ENCODE measurements around the gene MLLT10. TPM values are rescaled to one million over a fixed set of nuclear protein-coding genes. Genes with fewer than 3 reads are reported as not detected.

The MLLT10 gene
- total RNA-seq, 1 experiment from 2014 or later, result 45.2 TPM

DNA sequence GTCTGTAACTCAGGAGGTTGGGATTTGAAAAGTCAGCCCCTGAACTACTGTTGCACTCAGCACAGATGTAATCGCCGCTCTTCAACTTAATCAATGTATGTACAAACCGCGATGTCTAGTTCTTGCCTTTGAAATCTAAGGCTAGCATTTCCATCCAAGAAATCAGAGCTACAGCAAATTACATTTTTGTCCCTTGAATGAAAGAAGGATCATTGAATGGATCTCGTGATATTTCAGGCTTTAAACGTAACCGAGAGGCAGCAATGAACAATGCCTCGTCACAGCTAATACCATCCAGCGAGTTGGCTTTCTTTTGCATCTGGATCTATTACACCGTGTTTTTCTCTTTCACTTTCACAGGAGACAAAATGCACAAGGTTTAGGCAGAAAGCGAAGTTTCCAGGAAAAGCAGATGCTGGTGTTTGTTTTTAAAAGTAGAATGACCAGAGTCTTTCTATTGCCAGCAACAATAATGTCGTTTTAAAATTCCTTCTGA, 14.0 kb upstream of the MLLT10 start:
- no peak overlapping the region for H3K27ac ChIP-seq (ENCODE audit: low read depth, low read length)
- no peaks in the 10 kb centered on the region for H3K36me3 ChIP-seq (ENCODE audit: control insufficient read depth in 1 of 2, insufficient read depth in 2 of 2, low read length in 2 of 2)
- intact Hi-C loops (cut with micrococcal nuclease), result loop anchor here (5.0 kb wide), 1 partner anchor 243 kb away; no protein-coding TSS in a partner anchor
- peak overlapping the region; percentile 42 to 63 for H3K4me3 ChIP-seq (replicated peaks in 1 of 2; ENCODE audit: low read depth in 1 of 2, low read length in 2 of 2)
- ChIA-PET CTCF (no interaction called here), POLR2A (interaction anchor here (0.6 to 0.8 kb wide), 2 partner anchors 23 to 103 kb away, joined by 3 to 4 read pairs; no protein-coding TSS in a partner anchor), RAD21 (ENCODE audit: low non-redundant PET in 1 of 2, low total read pairs in 2 of 2, uncharacterized antibody in 2 of 2, unreplicated experiment in 2 of 2) (no interaction called here)
- no peaks in the 10 kb centered on the region for H3K79me2 ChIP-seq (ENCODE audit: insufficient read depth, low read length)
- H3K9ac ChIP-seq (ENCODE audit: low read length), result peak overlapping the region; percentile 48
- H3K4me1 ChIP-seq (ENCODE audit: control insufficient read depth in 1 of 2, insufficient read depth in 2 of 2, low read length in 2 of 2), result peaks cover 16 to 41% of the 10 kb centered on the region in 2 experiments
- H2AFZ ChIP-seq (ENCODE audit: low read depth, low read length, poor library complexity, severe bottlenecking), result peak overlapping the region; percentile 65
- TF ChIP-seq YY1 (IDR thresholded peaks at IDR 0.05; ENCODE audit: extremely low read depth, insufficient replicate concordance, low read depth, low read length) (no peak), TCF7L2 (IDR thresholded peaks at IDR 0.05; ENCODE audit: borderline replicate concordance, extremely low read depth, insufficient read depth, insufficient read length) (no peak), ZFX (IDR thresholded peaks at IDR 0.05) (no peak), ZNF274 (IDR thresholded peaks at IDR 0.05; ENCODE audit: low read depth, low read length) (no peak), ELF1 (IDR thresholded peaks at IDR 0.05; ENCODE audit: borderline replicate concordance, low read depth) (no peak)
- TF ChIP-seq, protein P1, sequence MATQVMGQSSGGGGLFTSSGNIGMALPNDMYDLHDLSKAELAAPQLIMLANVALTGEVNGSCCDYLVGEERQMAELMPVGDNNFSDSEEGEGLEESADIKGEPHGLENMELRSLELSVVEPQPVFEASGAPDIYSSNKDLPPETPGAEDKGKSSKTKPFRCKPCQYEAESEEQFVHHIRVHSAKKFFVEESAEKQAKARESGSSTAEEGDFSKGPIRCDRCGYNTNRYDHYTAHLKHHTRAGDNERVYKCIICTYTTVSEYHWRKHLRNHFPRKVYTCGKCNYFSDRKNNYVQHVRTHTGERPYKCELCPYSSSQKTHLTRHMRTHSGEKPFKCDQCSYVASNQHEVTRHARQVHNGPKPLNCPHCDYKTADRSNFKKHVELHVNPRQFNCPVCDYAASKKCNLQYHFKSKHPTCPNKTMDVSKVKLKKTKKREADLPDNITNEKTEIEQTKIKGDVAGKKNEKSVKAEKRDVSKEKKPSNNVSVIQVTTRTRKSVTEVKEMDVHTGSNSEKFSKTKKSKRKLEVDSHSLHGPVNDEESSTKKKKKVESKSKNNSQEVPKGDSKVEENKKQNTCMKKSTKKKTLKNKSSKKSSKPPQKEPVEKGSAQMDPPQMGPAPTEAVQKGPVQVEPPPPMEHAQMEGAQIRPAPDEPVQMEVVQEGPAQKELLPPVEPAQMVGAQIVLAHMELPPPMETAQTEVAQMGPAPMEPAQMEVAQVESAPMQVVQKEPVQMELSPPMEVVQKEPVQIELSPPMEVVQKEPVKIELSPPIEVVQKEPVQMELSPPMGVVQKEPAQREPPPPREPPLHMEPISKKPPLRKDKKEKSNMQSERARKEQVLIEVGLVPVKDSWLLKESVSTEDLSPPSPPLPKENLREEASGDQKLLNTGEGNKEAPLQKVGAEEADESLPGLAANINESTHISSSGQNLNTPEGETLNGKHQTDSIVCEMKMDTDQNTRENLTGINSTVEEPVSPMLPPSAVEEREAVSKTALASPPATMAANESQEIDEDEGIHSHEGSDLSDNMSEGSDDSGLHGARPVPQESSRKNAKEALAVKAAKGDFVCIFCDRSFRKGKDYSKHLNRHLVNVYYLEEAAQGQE (IDR thresholded peaks at IDR 0.05; ENCODE audit: low read depth), result no peak
- H4K20me1 ChIP-seq (ENCODE audit: insufficient read depth), result no peaks in the 10 kb centered on the region
- no peaks in the 10 kb centered on the region for H3K9me3 ChIP-seq (ENCODE audit: control insufficient read depth in 1 of 2, insufficient read depth in 1 of 2, low read depth in 1 of 2, low read length in 2 of 2)
- peak overlapping the region; percentile 92 for H3K4me2 ChIP-seq (ENCODE audit: low read length)
- no peaks in the 10 kb centered on the region for H3K27me3 ChIP-seq (ENCODE audit: insufficient read depth, low read length)
- BruUV-seq (replicated peaks), result no TSS peak
- ATAC-seq (no peak), DNase-seq (ENCODE audit: low read depth, low spot score) (no peak)
- no peaks in the 10 kb centered on the region for H3K9me2 ChIP-seq (ENCODE audit: insufficient read depth)
